IPS DF 19.7 (cell line): Measurements from ENCODE around the gene IGF1R.

ENCODE experiments used
- DNase-seq: peaks from one replicate; pipeline ENCODE4 v3.0.0-alpha.2; 2013; ENCODE audit warnings: low read depth, low spot score

Gene IGF1R

GRCh38 chr15:98705070-98705469, 56.7 kb downstream of the IGF1R start:
- no peak for DNase-seq

GRCh38 chr15:98706387-98706786, 58.0 kb downstream of the IGF1R start:
- no peak for DNase-seq

GRCh38 chr15:98706986-98707385, 58.6 kb downstream of the IGF1R start:
- no peak for DNase-seq

GRCh38 chr15:98708037-98708590, 59.8 kb downstream of the IGF1R start:
- DNase-seq: no peak

GRCh38 chr15:98711810-98712209, 63.5 kb downstream of the IGF1R start:
- no peak for DNase-seq

- no peak for DNase-seq
Observed at GRCh38 chr15:98712845-98713584, 64.7 kb downstream of the IGF1R start.

- no peak for DNase-seq
Observed at GRCh38 chr15:98713585-98714001, 65.3 kb downstream of the IGF1R start.

- no peak for DNase-seq
Observed at GRCh38 chr15:98714922-98715321, 66.6 kb downstream of the IGF1R start.

GRCh38 chr15:98715401-98715800, 67.1 kb downstream of the IGF1R start:
- DNase-seq: no peak

- DNase-seq: no peak
Observed at GRCh38 chr15:98715890-98716443, 67.6 kb downstream of the IGF1R start.

GRCh38 chr15:98717371-98717770, 69.0 kb downstream of the IGF1R start:
- DNase-seq: no peak

GRCh38 chr15:98717942-98718341, 69.6 kb downstream of the IGF1R start:
- no peak for DNase-seq

GRCh38 chr15:98718426-98719136, 70.2 kb downstream of the IGF1R start:
- no peak for DNase-seq

- no peak for DNase-seq
Observed at GRCh38 chr15:98719137-98719740, 70.9 kb downstream of the IGF1R start.

- no peak for DNase-seq
Observed at GRCh38 chr15:98720031-98720430, 71.7 kb downstream of the IGF1R start.

- DNase-seq: no peak
Observed at GRCh38 chr15:98720577-98721565, 72.5 kb downstream of the IGF1R start.

- DNase-seq: no peak
Observed at GRCh38 chr15:98722209-98722608, 73.9 kb downstream of the IGF1R start.

GRCh38 chr15:98722645-98723044, 74.3 kb downstream of the IGF1R start:
- DNase-seq: no peak

- no peak for DNase-seq
Observed at GRCh38 chr15:98723195-98723594, 74.9 kb downstream of the IGF1R start.

- DNase-seq: no peak
Observed at GRCh38 chr15:98724048-98724447, 75.7 kb downstream of the IGF1R start.

GRCh38 chr15:98724494-98724893, 76.2 kb downstream of the IGF1R start:
- no peak for DNase-seq
